ENCODE measurements around the gene TANK. TPM values are rescaled to one million over a fixed set of nuclear protein-coding genes. Genes with fewer than 3 reads are reported as not detected.

Gene TANK
- total RNA-seq, 1 experiment from 2014 or later, result 85.4 TPM

DNA sequence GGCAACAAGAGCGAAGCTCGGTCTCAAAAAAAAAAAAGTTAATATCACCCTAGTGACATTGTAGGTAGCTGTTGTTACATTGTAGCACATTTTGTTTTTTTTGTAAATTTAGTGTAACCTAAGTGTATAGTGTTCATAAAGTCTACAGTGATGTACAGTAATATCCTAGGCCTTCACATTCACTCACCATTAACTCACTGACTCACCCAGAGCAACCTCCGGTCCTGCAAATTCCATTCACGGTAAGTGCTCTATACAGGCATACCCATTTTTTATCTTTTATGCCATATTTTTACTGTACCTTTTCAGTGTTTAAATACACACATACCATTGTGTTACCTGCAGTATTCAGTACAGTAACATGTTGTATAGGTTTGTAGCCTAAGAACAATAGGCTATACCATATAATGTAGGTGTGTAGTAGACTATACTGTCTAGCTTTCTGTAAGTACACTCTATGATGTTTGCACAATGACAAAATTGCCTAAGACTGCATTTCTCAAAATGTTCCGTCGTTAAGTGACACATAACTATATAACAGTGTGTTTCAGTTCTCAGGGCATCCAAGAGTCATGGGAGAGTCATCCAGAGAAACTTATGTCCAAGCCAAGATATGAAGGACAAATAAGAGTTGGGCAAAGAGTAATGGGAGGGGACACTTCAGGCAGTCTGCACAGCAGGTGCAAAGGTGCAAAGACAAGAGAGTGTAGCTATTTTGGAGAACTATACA is 68.4 kb downstream of the TANK start:
- H3K4me1 Mint-ChIP-seq (ENCODE audit: low read depth, unreplicated experiment), result no peaks in the 10 kb centered on the region
- intact Hi-C loops (cut with micrococcal nuclease; ENCODE audit: unreplicated experiment), result loop anchor here (10.0 kb wide), 1 partner anchor 716 kb away; no protein-coding TSS in a partner anchor
- CTCF ChIA-PET, result no interaction called here

DNA sequence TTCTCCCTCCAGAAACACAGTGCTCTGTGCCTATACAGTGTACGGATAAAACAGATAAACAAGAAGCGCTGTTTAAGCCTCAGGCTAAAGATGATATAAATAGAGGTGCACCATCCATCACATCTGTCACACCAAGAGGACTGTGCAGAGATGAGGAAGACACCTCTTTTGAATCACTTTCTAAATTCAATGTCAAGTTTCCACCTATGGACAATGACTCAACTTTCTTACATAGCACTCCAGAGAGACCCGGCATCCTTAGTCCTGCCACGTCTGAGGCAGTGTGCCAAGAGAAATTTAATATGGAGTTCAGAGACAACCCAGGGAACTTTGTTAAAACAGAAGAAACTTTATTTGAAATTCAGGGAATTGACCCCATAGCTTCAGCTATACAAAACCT is 70.7 kb downstream of the TANK start:
- H3K36me3 Mint-ChIP-seq (ENCODE audit: insufficient read depth, unreplicated experiment), result peaks cover 1% of the 10 kb centered on the region
- H3K4me3 Mint-ChIP-seq (ENCODE audit: low read depth, unreplicated experiment), result no peak overlapping the region
- TF ChIP-seq, protein P1, sequence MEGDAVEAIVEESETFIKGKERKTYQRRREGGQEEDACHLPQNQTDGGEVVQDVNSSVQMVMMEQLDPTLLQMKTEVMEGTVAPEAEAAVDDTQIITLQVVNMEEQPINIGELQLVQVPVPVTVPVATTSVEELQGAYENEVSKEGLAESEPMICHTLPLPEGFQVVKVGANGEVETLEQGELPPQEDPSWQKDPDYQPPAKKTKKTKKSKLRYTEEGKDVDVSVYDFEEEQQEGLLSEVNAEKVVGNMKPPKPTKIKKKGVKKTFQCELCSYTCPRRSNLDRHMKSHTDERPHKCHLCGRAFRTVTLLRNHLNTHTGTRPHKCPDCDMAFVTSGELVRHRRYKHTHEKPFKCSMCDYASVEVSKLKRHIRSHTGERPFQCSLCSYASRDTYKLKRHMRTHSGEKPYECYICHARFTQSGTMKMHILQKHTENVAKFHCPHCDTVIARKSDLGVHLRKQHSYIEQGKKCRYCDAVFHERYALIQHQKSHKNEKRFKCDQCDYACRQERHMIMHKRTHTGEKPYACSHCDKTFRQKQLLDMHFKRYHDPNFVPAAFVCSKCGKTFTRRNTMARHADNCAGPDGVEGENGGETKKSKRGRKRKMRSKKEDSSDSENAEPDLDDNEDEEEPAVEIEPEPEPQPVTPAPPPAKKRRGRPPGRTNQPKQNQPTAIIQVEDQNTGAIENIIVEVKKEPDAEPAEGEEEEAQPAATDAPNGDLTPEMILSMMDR (IDR thresholded peaks at IDR 0.05; ENCODE audit: unreplicated experiment), result no peak
- CTCF ChIA-PET, result no interaction called here
- no peaks in the 10 kb centered on the region for H3K4me1 Mint-ChIP-seq (ENCODE audit: low read depth, unreplicated experiment)
- no TSS peak for BruUV-seq (replicated peaks)
- no peaks in the 10 kb centered on the region for H3K27me3 Mint-ChIP-seq (ENCODE audit: unreplicated experiment)
- no peak overlapping the region for H3K27ac Mint-ChIP-seq (ENCODE audit: unreplicated experiment)
- intact Hi-C loops (cut with micrococcal nuclease; ENCODE audit: unreplicated experiment), result no loop called here
- no peak for DNase-seq
- no peaks in the 10 kb centered on the region for H3K9me3 Mint-ChIP-seq (ENCODE audit: low read depth, unreplicated experiment)

More for the DNA sequence above, 68.4 kb downstream of the TANK start:
- Mint-ChIP-seq H3K27me3 (ENCODE audit: unreplicated experiment) (no peaks in the 10 kb centered on the region), H3K27ac (ENCODE audit: unreplicated experiment) (no peak overlapping the region), H3K9me3 (ENCODE audit: low read depth, unreplicated experiment) (no peaks in the 10 kb centered on the region), H3K36me3 (ENCODE audit: insufficient read depth, unreplicated experiment) (peaks cover 5% of the 10 kb centered on the region), H3K4me3 (ENCODE audit: low read depth, unreplicated experiment) (no peak overlapping the region)
- no TSS peak for BruUV-seq (replicated peaks)
- DNase-seq, result no peak
- TF ChIP-seq, protein P1 (IDR thresholded peaks at IDR 0.05; ENCODE audit: unreplicated experiment), result no peak

DNA sequence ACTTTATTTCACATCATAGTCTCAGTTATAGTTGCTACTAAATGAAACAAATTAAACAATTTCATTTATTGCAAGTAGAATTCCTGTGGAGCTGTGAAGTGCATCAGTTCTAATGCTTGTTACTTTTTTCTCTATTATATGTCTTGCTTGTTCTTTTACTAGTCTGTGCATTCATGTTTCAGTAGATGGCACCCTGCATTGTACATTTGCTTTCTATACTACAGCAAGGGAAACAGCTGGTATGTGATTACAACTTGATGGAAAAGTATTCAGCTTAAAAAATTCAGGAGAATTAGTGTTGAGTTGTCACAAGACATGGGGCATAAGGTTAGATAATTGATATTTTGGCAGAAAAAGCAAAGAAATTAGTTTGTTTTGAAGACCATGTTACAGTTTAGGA is 72.3 kb downstream of the TANK start:
- Mint-ChIP-seq H3K4me3 (ENCODE audit: low read depth, unreplicated experiment) (no peak overlapping the region), H3K27ac (ENCODE audit: unreplicated experiment) (no peak overlapping the region), H3K27me3 (ENCODE audit: unreplicated experiment) (no peaks in the 10 kb centered on the region), H3K9me3 (ENCODE audit: low read depth, unreplicated experiment) (no peaks in the 10 kb centered on the region), H3K4me1 (ENCODE audit: low read depth, unreplicated experiment) (no peaks in the 10 kb centered on the region), H3K36me3 (ENCODE audit: insufficient read depth, unreplicated experiment) (peaks cover 7% of the 10 kb centered on the region)
- DNase-seq, result no peak
- CTCF ChIA-PET, result interaction anchor here (0.8 kb wide), 1 partner anchor 9 kb away, joined by 3 read pairs; no protein-coding TSS in a partner anchor
- TF ChIP-seq, protein P1 (IDR thresholded peaks at IDR 0.05; ENCODE audit: unreplicated experiment), result no peak
- BruUV-seq (replicated peaks), result no TSS peak
- intact Hi-C loops (cut with micrococcal nuclease; ENCODE audit: unreplicated experiment), result no loop called here

DNA sequence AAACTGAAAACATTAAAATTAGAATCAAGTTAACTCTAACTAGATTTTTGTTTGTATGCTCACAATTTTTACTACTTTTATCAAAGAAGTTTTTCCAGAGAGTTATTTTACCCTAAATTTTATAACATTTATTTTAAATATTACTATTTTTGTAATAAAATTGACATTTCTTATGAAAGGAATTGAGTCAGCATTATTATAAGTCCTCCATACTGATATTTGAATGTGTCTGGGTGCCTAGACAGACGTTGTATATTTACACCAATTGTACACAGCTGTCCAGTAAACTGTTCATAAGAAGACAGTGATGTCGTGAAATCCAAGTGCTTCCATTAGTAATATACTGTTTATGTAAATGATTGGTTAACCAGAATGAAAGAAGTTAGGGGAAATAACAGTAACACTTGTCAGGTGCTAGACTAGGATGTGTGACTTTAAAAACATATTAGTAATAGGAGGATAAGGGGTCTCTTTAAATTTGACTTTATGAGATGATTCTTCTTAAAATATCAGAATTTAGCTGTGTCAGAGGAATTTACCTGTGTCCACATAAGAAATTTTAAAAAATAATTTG is 73.7 kb downstream of the TANK start:
- Mint-ChIP-seq H3K4me1 (ENCODE audit: low read depth, unreplicated experiment) (no peaks in the 10 kb centered on the region), H3K27me3 (ENCODE audit: unreplicated experiment) (no peaks in the 10 kb centered on the region), H3K9me3 (ENCODE audit: low read depth, unreplicated experiment) (no peaks in the 10 kb centered on the region), H3K4me3 (ENCODE audit: low read depth, unreplicated experiment) (no peak overlapping the region), H3K36me3 (ENCODE audit: insufficient read depth, unreplicated experiment) (peaks cover 19% of the 10 kb centered on the region), H3K27ac (ENCODE audit: unreplicated experiment) (no peak overlapping the region)
- CTCF ChIA-PET, result no interaction called here
- BruUV-seq (replicated peaks), result no TSS peak
- no peak for DNase-seq
- intact Hi-C loops (cut with micrococcal nuclease; ENCODE audit: unreplicated experiment), result no loop called here
- TF ChIP-seq, protein P1 (IDR thresholded peaks at IDR 0.05; ENCODE audit: unreplicated experiment), result no peak

Measured in Calu3 (cell line).